Epithelial cell of umbilical artery (primary cell): ENCODE data around the gene LRRC2. TPM values are rescaled to one million over a fixed set of nuclear protein-coding genes. Genes with fewer than 3 reads are reported as not detected.

Experiments used
- total RNA-seq: library from RNA; depleted of rRNA; stranded (reverse); fragments of >200 nt; gene quantifications from 2 replicates; pipeline ENCODE4 v1.2.3, GENCODE V29; 2014

The LRRC2 gene
- total RNA-seq: 0.15 TPM in 1 of 2 replicates, not detected in the other

DNA sequence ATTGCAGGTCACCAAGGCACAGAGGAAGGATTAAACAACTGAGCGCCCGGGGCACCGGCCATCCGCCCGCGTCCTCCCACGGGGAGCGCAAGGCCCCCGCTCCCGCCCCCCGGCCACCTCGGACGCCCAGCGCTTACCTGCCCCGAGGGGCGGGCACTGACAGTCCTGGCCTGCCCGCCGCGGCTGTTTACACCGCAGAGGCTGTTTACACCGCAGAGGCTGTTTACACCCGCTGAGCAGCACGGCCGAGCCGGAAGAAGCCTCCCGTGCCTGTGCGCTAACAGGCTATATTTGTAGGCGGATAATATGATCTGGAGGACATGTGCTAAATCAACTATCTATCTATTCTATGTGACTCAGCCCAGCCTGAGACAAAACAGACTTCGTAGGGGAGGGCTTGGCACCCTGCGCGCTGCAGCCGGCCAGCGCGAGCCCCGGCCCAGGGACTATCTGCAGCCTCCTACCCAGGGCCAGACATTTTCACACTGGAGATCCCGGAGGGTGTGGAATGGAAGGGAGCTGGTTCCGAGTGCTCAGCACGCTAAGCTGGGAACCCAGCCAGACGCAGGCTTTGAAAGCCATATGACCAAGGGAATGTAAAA is at the start of gene LRRC2:
Gene LRRC2 (minus strand): TSS at position 263 of the 602 bp plus-strand sequence. CDS start 14,711 bp downstream, outside the sequence.

DNA sequence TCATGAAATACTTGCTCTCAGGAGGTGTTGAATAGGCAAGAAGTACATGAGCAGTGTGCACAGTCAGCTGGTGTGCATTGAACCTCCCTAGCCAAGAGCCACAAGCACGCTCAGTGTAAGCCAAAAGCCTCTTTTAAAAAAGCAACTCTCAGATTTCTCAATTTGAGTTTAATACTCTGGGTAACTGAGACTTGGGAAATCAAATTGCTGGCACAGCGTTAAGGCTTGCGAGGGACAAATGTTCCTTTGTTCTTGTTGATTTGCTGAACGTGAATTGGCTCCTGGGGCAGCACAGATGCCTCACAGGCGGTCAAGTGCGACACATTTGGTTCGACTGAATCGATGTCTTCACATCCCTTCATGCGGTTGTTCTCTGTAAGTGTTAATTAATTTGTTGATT is 46.2 kb upstream of the LRRC2 start, which contains the start of gene FAM240A:
Gene FAM240A (plus strand): TSS at position 202 of the 400 bp plus-strand sequence. CDS start 159 bp downstream, at position 361.

GRCh38 chr3:46497556-46498265 is 68.4 kb downstream of the LRRC2 start, which contains the start of gene RTP3:
TSS of gene RTP3 (plus strand) at chr3:46497976. CDS start at chr3:46498063, 87 bp downstream.

Other genes starting within 250 kb of the LRRC2 start
- not detected in 2 replicates for gene CCR2, start 212.2 kb downstream of the LRRC2 start, total RNA-seq
- gene CCR5, start 195.4 kb downstream of the LRRC2 start, total RNA-seq: not detected in 2 replicates
- gene CCRL2, start 159.0 kb downstream of the LRRC2 start, total RNA-seq: 2.1 and 2.3 TPM in 2 replicates
- gene LTF, start 101.4 kb downstream of the LRRC2 start, total RNA-seq: not detected in 2 replicates
- gene RTP3, start 68.3 kb downstream of the LRRC2 start, total RNA-seq: not detected in 2 replicates
- not detected in 2 replicates for gene FAM240A, start 46.2 kb upstream of the LRRC2 start, total RNA-seq
- gene ALS2CL, start 127.4 kb upstream of the LRRC2 start, total RNA-seq: 3.9 and 7.0 TPM in 2 replicates
- gene TMIE, start 135.1 kb upstream of the LRRC2 start, total RNA-seq: under 0.01 and 0.15 TPM in 2 replicates
- not detected in 2 replicates for gene PRSS50, start 151.6 kb upstream of the LRRC2 start, total RNA-seq